Fibroblast of skin of abdomen (primary cell): ENCODE measurements around the gene ENTPD7. TPM values are rescaled to one million over a fixed set of nuclear protein-coding genes. Genes with fewer than 3 reads are reported as not detected.
"Not testable (repeated sequence)": the region's sequence is repeated elsewhere in the genome, so short reads cannot be mapped to it uniquely, and the experiment has no call there.

Experiments used
- DNase-seq: peaks from one replicate; pipeline ENCODE4 v3.0.0-alpha.2; 2013
- polyA plus RNA-seq, 2 experiments: library from polyadenylated mRNA; unstranded; fragments of 120-200 nt; gene quantifications; one replicate each; pipeline ENCODE4 v1.2.1, GENCODE V29; 2013; ENCODE audit not compliant: insufficient read length in 2 of 2

Gene ENTPD7
- polyA plus RNA-seq (2013, experiment 1 of 2; ENCODE audit: insufficient read length): 8.9 TPM
- polyA plus RNA-seq (2013, experiment 2 of 2; ENCODE audit: insufficient read length): 7.8 TPM

- DNase-seq: peak; percentile 95
Observed at GRCh38 chr10:99659031-99659867, at the start of gene ENTPD7. TSS of gene ENTPD7 (plus strand) at chr10:99659509. CDS start at chr10:99659957, 448 bp downstream.

GRCh38 chr10:99610221-99610620 is 49.1 kb upstream of the ENTPD7 start:
- no peak for DNase-seq

- no peak for DNase-seq
Observed at GRCh38 chr10:99611326-99611725, 48.0 kb upstream of the ENTPD7 start.

GRCh38 chr10:99612167-99612831 is 47.0 kb upstream of the ENTPD7 start:
- DNase-seq: peak; percentile 55

- DNase-seq: no peak
Observed at GRCh38 chr10:99615426-99615825, 43.9 kb upstream of the ENTPD7 start.

- no peak for DNase-seq
Observed at GRCh38 chr10:99617696-99618095, 41.6 kb upstream of the ENTPD7 start.

- DNase-seq: peak; percentile 4
Observed at GRCh38 chr10:99619090-99619800, 40.1 kb upstream of the ENTPD7 start.

GRCh38 chr10:99619851-99620710 is 39.2 kb upstream of the ENTPD7 start, which contains the start of gene SLC25A28:
TSS of gene SLC25A28 (minus strand) at chr10:99620439. CDS start at chr10:99620335, 104 bp downstream.
- peak; percentile 100 for DNase-seq

- DNase-seq: peak; percentile 96
Observed at GRCh38 chr10:99620711-99621453, 38.4 kb upstream of the ENTPD7 start.

GRCh38 chr10:99621454-99622251 is 37.7 kb upstream of the ENTPD7 start:
- DNase-seq: no peak

GRCh38 chr10:99623919-99624318 is 35.4 kb upstream of the ENTPD7 start:
- DNase-seq: no peak

GRCh38 chr10:99625124-99625523 is 34.2 kb upstream of the ENTPD7 start:
- not testable (repeated sequence) for DNase-seq

- DNase-seq: no peak
Observed at GRCh38 chr10:99628923-99629624, 30.2 kb upstream of the ENTPD7 start.

- no peak for DNase-seq
Observed at GRCh38 chr10:99629625-99629978, 29.7 kb upstream of the ENTPD7 start.

- peak; percentile 66 for DNase-seq
Observed at GRCh38 chr10:99630433-99630832, 28.9 kb upstream of the ENTPD7 start.

- DNase-seq: no peak
Observed at GRCh38 chr10:99630991-99631390, 28.3 kb upstream of the ENTPD7 start.

GRCh38 chr10:99631496-99631895 is 27.8 kb upstream of the ENTPD7 start:
- peak; percentile 23 for DNase-seq

- no peak for DNase-seq
Observed at GRCh38 chr10:99633832-99634231, 25.5 kb upstream of the ENTPD7 start.

GRCh38 chr10:99647601-99648151 is 11.6 kb upstream of the ENTPD7 start:
- DNase-seq: no peak
